Erythroblast (primary cell): ENCODE results near the gene ADGRA3.

Source experiments
- GATA1 ChIP-seq: IDR thresholded peaks from 2 replicates; pipeline ENCODE4 v1.6.1; 2011; ENCODE audit warnings: low read depth, mild to moderate bottlenecking, control low read depth, low read length, moderate library complexity
- POLR2A ChIP-seq: IDR thresholded peaks from 2 replicates; pipeline ENCODE4 v1.6.1; 2011; ENCODE audit warnings: mild to moderate bottlenecking, low read length

DNA sequence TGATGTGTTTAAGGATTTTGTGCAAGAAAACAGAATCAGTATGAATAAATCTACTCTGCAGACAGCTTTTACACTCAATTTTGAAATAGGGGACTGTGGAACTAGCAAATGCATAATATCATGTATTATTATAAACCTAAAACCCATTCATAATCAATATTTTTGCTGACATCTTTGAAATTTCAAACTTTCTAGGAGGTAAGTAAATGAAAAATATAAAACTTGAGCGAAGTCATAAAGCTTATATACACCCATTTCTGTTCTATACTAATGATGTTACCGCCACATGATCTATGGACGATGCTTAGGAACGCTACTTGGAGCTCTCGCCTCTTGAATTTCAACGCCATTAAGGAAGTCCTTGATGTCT, 38.1 kb downstream of the ADGRA3 start:
- TF ChIP-seq POLR2A (no peak), GATA1 (no peak)
